DMS 273 (cell line): ENCODE measurements around the gene SH3BP4.

Source experiments
- DNase-seq: peaks from one replicate; lab custom pipeline; 2025; ENCODE audit not compliant: unreplicated experiment; lab: John Stamatoyannopoulos, UW

The SH3BP4 gene

DNA sequence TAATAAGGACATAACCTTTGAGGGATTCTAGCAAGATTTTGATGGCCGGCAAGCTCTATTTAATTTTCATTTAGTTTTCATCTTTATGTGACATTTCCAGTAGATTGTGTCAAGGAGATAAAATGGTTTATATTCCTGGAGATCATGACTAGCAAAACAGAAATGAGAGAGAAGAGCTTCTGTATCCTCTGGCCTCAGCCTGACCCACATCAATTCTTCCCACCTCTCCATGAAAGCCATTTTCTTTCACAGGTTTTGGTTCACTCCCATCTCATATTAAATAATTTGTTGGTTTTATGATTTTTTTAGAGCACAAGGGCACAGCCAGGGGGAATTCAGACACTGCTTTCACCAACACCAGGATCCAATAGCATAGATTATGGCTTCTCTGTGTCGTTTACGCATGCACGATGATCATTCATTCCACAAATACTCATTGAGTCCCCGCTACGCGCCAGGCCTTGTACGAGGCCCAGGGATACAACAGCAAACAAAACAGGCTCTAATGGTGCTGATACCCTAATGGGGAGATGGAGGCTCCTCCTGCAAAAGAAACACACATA, 85.9 kb downstream of the SH3BP4 start:
- DNase-seq = no peak

DNA sequence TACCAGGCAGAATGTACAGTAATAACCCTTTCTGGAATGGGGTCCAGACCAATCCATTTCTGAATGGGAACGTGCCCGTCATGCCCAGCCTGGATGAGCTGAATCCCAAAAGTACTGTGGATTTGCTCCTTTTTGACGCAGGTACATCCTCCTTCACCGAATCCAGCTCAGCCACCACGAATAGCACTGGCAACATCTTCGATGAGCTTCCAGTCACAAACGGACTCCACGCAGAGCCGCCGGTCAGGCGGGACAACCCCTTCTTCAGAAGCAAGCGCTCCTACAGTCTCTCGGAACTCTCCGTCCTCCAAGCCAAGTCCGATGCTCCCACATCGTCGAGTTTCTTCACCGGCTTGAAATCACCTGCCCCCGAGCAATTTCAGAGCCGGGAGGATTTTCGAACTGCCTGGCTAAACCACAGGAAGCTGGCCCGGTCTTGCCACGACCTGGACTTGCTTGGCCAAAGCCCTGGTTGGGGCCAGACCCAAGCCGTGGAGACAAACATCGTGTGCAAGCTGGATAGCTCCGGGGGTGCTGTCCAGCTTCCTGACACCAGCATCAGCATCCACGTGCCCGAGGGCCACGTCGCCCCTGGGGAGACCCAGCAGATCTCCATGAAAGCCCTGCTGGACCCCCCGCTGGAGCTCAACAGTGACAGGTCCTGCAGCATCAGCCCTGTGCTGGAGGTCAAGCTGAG, 89.6 kb downstream of the SH3BP4 start:
- DNase-seq = no peak

DNA sequence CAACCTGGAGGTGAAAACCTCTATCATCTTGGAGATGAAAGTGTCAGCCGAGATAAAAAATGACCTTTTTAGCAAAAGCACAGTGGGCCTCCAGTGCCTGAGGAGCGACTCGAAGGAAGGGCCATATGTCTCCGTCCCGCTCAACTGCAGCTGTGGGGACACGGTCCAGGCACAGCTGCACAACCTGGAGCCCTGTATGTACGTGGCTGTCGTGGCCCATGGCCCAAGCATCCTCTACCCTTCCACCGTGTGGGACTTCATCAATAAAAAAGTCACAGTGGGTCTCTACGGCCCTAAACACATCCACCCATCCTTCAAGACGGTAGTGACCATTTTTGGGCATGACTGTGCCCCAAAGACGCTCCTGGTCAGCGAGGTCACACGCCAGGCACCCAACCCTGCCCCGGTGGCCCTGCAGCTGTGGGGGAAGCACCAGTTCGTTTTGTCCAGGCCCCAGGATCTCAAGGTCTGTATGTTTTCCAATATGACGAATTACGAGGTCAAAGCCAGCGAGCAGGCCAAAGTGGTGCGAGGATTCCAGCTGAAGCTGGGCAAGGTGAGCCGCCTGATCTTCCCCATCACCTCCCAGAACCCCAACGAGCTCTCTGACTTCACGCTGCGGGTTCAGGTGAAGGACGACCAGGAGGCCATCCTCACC, 90.2 kb downstream of the SH3BP4 start:
- DNase-seq = no peak

DNA sequence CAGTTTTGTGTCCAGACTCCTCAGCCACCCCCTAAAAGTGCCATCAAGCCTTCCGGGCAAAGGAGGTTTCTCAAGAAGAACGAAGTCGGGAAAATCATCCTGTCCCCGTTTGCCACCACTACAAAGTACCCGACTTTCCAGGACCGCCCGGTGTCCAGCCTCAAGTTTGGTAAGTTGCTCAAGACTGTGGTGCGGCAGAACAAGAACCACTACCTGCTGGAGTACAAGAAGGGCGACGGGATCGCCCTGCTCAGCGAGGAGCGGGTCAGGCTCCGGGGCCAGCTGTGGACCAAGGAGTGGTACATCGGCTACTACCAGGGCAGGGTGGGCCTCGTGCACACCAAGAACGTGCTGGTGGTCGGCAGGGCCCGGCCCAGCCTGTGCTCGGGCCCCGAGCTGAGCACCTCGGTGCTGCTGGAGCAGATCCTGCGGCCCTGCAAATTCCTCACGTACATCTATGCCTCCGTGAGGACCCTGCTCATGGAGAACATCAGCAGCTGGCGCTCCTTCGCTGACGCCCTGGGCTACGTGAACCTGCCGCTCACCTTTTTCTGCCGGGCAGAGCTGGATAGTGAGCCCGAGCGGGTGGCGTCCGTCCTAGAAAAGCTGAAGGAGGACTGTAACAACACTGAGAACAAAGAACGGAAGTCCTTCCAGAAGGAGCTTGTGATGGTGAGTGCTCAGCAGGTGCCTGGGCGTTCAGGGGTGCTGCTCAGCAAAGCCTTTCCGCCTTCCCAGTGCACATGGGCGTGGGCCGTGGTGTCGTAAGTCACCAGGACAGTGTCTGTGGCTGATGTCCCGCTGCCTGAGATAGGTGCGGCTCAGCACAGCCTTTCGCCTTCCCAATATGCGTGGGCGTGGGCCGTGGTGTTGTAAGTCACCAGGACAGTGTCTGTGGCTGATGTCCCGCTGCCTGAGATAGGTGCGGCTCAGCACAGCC, 91.0 kb downstream of the SH3BP4 start:
- no peak for DNase-seq

DNA sequence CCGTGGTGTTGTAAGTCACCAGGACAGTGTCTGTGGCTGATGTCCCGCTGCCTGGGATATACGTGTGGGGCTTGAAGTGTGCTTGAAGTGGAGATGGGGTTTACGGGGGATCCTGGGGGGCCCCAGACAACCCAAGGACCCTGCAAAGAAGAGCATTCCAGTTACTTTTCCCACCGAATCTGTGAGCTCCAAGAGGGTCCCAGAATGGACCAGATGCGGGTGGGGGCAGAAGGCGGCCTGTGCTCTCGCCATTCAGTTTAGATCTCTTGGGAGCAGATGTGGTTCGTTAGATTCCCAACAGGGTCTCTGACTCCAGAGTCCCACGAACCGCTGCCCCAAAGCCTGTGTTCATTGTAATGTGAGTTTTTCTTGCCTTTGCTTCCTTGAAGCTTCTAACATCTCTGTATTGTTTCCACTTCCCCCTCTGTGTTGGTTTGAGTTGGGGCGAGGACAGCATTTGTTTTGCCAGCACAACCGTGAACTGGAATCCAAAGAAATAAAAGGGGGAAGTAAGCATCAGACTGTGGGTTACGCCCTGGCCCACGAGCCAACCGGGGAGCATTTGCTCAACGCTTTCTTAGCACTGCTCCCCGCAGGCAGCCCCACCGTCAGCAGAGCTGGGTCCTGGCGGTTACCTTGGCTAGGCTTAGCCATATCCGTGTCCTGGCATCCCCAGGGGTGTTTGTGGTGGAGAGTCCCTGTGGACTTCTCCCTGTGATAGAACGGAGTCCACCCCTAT, 92.1 kb downstream of the SH3BP4 start:
- DNase-seq = no peak

DNA sequence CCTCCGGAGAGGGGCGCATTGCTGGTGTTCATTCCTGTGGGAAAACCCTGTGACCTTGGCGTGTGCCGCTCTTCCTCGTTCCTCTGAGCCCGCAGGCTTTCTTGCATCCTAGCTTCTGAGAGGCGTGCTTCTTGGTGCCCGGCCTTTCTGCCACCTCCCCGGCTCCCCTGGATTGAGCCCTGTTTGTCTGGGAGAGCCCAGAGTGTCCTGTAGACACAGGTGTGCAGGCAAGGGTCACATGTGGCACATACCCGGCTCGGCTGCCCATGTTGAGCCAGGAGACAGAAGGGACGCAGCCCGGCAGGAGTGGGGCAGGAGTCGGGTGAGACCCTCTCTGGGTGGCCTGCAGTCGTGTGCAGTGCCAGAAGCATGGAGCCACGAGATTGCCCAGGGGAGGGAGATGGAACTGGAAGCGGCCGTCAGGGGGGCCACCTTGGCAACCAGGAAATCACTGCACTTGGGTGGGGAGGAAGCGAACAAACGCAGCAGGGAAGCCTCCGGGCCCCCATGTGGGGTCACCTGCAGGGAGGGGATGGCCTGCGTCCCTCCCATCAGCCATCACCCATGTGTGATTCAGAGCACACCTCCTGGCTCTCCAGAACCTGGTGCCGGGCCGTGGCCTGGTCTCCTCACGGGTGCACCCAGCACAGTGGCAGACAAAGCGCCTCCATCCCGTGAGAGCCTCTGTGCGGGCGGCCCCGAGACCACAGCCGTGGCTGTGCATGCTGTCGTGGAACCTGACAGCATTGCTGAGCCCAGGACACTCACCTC, 92.9 kb downstream of the SH3BP4 start:
- no peak for DNase-seq

DNA sequence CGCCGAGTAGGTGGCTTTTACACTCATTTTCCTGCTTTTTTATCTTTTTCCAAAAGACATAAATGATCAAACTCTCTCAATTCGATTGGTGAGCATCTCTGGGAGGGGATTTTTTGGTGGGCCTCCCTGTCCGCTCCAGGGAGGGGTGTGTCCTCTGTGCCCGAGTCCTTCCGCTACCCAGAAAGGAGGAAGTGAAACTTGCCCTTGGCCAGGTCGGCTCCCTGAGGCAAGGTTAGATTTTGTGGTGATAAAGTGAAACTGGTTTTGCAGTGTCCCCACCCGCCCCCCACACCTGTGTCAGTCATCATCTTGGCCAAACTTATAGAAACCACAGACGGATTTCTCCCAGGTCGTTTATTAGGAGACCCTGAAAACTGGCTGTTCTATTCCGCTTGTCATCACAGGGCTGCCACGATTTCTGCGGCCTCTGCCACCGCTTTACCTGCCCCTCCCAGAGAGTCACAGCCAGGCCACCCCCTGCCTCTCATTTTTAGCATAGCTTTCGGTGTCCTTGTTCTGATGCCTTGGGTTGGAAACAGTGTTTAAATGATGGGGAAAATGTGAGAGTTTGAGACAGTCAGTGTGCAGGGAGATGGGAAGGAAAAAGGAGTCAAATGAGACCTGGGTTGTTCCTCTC, 93.6 kb downstream of the SH3BP4 start:
- DNase-seq = no peak

DNA sequence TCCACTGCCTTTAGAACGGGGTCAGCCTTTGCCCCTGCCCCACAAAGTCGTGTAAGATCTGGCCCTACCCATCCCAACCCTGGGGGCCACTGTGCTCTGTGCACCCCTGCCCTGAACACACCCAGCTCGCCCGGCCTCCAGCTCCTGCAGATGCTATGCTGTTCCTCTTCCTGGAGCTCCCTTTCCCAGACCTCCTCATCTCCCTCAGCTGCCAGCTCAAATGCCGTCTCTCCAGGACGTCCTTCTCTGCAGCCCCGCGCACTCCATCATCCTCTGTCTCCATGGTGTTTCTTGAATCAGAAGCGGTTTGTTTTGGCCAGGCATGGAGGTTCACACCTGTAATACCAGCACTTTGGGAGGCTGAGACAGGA, 94.1 kb downstream of the SH3BP4 start:
- DNase-seq = no peak

DNA sequence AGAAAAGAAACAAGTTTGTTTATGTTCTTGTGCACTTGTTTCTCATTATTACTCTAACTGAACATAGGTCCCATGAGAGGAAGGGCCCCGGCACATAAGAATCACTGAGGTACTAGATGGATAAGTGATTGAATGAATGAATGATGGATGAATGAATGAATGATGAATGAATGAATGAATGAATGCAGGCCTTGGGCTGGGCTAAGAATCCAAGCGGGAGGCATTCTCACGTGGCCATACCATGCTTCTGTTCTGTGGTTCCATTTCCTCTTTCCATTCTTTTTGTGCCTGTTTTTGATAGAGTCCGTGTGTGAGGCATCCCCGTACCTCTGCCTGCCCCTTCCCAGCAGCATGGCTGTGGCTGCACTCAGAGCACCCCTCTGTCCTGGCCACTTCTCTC, 94.8 kb downstream of the SH3BP4 start:
- DNase-seq = no peak

DNA sequence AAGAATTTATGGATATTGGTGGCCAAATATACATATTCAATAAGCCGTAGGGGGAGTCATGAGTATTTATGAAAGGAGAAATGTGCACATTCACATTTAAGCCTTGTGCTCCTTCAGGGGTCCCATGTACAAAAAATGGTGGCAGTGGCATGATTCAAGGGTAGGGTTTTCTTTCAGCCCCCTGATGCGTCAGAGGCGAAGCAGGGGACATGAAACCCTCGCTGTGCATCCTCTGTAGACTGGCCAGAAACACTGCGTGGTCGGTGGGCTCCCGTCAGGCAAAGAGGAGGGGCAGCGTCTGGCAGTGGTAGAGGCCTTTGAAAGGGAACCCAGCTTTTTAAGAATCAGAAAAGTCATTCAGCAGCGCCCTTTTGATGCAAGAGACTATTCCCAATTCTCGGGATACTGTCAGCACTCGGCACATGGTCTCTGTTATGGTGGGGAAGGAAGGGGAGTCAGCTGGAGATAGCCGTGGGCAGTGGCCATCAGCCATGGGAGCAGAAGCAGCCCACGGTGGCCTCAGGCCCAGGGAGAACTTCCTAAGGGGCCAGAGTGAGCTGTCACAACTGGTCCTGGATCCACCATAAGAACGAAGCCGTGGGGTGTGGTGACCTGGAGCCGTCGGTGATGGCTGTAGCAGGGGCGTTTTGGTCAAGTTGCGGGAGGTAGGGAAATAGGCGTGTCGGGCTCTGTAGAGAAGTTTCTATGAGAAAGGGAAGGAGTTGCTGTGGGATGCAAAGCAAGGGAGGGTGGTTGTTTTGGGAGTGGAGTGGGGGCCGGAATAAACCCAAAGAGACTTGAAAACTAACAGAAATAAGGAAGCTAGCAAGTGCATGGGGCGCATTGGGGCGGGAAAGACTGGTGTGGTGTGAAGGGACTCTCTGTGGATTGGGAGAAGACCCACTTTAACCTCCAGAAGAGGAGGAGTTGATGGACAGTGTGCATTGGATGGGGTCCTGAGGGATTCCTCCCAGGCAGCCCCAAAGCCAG, 95.6 kb downstream of the SH3BP4 start:
- no peak for DNase-seq

DNA sequence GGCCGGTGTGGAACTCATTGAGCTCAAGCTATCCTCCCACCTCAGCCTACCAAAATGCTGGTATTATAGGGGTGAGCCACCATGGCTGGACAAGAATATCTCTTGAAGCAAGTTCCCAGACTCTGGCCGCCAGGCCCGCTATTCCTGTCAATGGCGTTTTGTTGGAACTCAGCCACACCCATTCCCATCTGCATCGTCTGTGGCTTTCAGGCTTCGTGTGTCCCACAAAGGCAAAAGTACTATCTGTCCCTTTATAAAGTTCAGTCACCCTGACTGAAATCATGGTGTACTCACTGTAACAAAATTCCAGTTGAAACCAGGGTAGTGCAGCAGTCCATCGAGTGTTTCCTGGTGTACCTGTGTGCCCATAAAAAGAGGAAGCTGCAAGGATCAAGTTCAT, 96.7 kb downstream of the SH3BP4 start:
- DNase-seq = peak; percentile 25

DNA sequence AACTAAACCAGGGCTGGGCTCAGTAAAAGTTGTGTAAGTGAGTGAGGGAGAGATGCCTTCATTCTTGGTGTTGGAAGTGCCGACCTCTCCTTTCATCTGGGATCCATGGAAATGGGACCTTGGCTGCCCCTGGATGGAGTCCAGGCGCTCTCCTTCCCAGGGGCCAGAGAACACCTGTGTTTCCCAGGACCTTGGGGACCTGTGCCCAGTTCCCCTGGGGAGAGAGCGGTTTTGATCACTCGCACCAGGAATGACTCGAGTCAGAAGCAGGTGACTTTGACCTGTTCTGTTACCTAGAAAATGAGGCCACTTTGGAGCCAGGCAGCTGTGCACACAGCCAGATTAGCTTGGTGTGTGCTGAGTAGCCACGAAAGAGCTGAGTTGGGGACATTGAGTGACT, 97.3 kb downstream of the SH3BP4 start:
- DNase-seq = no peak

DNA sequence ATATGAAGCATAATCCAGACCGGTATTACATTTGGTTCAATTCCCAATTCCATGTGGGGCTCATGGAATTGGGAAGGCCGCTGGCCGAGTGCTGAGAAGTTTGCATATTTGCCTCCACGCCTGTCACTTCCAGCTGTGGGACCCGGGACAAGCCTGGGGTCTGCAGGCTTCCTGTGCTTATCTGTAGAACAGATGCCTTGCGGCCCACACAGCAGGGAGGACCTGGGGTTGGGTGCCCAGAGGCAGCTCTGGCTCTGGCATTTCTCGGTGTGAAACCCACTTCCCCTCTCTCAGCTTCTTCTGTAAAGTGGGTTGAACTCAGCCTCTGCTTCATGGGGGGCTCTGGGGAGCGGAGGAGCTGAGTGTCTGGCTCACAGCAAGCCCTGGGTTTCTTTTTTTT, 97.9 kb downstream of the SH3BP4 start:
- DNase-seq = no peak

DNA sequence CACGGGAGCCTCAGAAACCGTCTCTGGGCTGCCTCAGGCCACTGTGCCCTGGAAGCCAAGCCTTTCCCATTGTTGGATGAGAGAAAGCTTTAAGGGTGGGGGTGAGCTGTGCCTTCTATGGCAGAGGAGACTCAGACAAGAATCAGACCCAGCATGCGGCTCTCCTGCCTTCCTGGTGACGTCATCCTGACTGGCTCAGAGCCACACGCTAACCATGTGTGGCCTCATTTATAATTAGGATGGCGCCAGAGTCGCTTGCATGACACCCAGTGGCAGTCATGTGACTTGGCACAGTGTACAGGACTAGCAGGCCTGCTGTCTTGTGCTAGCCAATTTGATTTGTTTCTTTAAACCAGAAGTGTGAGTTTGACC, 99.1 kb downstream of the SH3BP4 start:
- peak; percentile 94 for DNase-seq

DNA sequence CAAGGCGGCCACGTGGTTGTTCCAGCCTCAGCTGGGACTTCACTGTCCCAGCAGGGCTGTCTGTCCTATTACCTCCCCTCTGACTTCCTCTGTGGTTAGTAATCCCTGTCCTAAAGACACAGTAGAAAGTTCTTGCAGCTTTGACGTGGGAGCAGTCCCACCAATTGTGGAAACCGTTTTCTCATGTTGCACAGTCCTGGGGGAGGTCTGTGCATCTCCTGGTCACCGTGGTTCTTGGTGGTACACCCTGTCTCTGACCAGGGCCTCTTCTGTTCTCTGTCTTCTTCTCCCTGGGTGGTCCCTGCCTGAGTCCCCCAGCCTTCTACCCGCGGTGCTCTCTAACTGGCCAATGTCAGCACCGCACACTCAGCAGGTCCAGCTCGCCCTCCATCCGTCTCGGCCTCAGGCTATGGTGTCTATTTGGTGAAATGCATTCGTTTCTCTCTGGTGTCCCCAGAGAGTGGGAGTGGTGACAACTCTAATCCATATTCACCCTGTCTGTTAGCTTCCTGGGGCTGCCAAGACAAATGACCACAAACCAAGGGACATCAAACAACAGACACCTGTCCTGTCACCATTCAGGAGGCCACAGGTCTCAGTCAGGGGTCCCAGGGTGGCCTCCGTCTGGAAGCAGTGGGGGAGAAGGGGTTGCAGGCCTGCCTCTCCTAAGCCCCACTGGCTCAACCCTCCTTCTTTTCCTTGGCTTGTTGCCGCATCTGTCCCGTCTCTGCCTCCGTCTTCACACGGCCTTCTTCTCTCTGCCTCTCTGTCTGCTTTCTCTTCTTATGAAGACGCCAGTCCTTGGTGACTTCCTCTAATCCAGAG, 99.8 kb downstream of the SH3BP4 start:
- DNase-seq = no peak

DNA sequence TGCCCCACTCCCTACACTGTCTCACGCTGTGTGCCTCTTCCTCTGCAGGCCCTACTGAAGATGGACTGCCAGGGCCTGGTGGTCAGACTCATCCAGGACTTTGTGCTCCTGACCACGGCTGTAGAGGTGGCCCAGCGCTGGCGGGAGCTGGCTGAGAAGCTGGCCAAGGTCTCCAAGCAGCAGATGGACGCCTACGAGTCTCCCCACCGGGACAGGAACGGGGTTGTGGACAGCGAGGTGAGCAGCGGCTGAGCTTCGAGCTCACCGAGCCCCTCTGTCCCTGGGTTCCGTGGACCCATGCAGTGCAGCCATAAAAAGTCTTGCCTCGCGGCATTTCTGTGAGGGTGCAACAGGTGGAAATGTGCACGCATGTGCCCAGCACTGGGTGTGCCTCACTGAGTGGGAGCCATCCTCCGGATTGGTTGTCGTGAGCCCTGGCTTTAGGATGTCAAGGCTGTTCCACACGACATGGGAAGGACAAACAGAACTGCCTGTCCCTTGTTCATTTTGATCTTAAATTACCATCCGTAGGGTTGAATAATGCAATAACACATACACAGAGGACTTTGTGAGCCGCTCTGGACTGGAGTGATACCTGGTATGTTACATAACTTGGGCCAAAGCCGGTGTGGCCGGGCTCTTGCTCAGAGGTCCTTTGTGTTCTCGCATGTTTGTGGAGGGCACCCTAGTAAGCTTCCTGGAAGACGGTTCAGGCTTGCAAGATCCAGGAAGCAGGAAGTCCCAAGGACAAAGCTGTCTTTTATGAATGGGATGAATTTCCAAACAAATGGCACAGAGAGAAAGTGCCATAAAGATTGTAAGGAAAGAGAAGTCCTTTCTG, 100.9 kb downstream of the SH3BP4 start:
- DNase-seq = no peak

DNA sequence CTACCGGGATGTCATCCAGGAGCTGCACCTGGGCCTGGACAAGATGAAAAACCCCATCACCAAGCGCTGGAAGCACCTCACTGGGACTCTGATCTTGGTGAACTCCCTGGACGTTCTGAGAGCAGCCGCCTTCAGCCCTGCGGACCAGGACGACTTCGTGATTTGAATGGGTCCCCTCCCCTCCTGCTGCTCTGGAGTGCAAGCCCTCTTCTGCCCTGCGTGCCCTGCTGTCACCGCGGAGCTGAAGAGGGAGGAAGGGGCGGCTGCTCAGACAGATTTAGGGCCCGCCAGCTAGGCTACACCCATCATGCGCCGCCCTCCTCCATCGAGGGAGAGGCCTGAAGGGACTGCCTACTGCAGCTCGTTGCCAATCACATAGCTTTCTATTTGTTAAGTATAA, 101.8 kb downstream of the SH3BP4 start:
- DNase-seq = no peak
